ENCODE data around the gene HOXA1.

DNA sequence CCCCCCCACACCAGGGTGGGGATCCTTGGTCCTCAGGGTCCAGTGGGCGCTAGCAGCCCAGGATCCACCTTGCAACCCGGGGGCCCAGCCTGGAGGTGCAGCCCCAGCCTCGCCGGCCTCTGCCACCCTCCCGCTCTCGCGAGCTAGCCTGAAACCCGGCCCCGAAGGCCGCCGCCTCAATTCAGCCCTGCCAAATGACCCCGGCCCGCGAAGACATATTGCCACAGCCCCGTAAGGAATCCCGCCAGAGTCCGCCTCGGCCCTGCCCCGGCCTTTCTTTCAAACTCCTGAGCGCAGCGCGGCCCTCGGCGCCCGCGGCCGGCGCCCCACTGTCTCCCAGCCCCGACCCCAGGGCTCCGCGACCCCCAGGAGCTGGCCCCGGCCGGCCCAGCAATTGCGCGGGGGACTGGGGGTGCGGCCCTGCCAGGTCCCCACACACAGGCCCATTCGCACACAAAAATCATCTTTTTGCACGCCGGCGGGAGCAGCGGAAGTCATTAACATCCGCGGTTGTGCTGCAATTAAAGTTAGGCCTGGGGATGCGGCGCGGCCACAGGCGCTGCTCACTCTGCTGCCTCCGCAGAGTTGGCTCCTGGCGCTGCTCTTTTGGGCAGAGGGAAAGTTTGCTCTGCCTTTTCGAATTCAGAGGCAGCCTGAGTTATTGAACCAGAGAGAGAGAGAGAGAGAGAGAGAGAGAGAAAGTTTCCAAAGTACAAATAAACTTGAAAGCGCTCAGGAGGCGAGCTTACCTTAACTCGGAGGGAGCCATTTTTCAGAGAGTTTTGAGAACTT is 43.7 kb upstream of the HOXA1 start:
- TF ChIP-seq POLR2A (IDR thresholded peaks at IDR 0.05; ENCODE audit: control extremely low read depth in 1 of 2, low read depth in 2 of 2, low read length in 2 of 2) (no peak), POLR2AphosphoS5 (IDR thresholded peaks at IDR 0.05; ENCODE audit: low read depth, low read length) (no peak), YY1 (IDR thresholded peaks at IDR 0.05; ENCODE audit: low read depth, low read length) (no peak), ASH2L (IDR thresholded peaks at IDR 0.05; ENCODE audit: low read length) (no peak), SP4 (IDR thresholded peaks at IDR 0.05; ENCODE audit: low read length) (no peak), TAF1 (IDR thresholded peaks at IDR 0.05; ENCODE audit: low read depth, low read length) (no peak), CBX8 (IDR thresholded peaks at IDR 0.05; ENCODE audit: borderline replicate concordance, low read depth, low read length) (no peak), JUN (IDR thresholded peaks at IDR 0.05; ENCODE audit: low read depth, low read length) (no peak), SRF (IDR thresholded peaks at IDR 0.05; ENCODE audit: low read depth, low read length) (no peak)
- TF ChIP-seq, protein P1, sequence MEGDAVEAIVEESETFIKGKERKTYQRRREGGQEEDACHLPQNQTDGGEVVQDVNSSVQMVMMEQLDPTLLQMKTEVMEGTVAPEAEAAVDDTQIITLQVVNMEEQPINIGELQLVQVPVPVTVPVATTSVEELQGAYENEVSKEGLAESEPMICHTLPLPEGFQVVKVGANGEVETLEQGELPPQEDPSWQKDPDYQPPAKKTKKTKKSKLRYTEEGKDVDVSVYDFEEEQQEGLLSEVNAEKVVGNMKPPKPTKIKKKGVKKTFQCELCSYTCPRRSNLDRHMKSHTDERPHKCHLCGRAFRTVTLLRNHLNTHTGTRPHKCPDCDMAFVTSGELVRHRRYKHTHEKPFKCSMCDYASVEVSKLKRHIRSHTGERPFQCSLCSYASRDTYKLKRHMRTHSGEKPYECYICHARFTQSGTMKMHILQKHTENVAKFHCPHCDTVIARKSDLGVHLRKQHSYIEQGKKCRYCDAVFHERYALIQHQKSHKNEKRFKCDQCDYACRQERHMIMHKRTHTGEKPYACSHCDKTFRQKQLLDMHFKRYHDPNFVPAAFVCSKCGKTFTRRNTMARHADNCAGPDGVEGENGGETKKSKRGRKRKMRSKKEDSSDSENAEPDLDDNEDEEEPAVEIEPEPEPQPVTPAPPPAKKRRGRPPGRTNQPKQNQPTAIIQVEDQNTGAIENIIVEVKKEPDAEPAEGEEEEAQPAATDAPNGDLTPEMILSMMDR (IDR thresholded peaks at IDR 0.05; ENCODE audit: control extremely low read depth in 1 of 3, insufficient read depth in 1 of 3, low read depth in 1 of 3, low read length in 3 of 3), result no peak
